Bone marrow (tissue), 2 donors: ENCODE measurements around the gene FN1.
"Not testable (repeated sequence)": the region's sequence is repeated elsewhere in the genome, so short reads cannot be mapped to it uniquely, and the experiment has no call there.

Experiments
- DNase-seq, 2 donors: peaks; one replicate each; lab custom pipeline; 2025; lab: John Stamatoyannopoulos, UW

The FN1 gene

GRCh38 chr2:215422676-215423075 is 13.2 kb downstream of the FN1 start:
- no peak for DNase-seq

GRCh38 chr2:215421859-215422461 is 13.9 kb downstream of the FN1 start:
- no peak for DNase-seq

GRCh38 chr2:215420471-215420935 is 15.4 kb downstream of the FN1 start:
- no peak for DNase-seq

GRCh38 chr2:215419769-215420470 is 15.9 kb downstream of the FN1 start:
- DNase-seq: no peak

GRCh38 chr2:215419113-215419512 is 16.8 kb downstream of the FN1 start:
- no peak for DNase-seq

- no peak for DNase-seq
These were observed 17.6 kb downstream of the FN1 start for GRCh38 chr2:215418064-215418963.

GRCh38 chr2:215417400-215417951 is 18.4 kb downstream of the FN1 start:
- DNase-seq: no peak

GRCh38 chr2:215416656-215417055 is 19.2 kb downstream of the FN1 start:
- DNase-seq: no peak

GRCh38 chr2:215415820-215416577 is 19.9 kb downstream of the FN1 start:
- no peak for DNase-seq

GRCh38 chr2:215415218-215415617 is 20.6 kb downstream of the FN1 start:
- no peak for DNase-seq

- DNase-seq: no peak
These were observed 21.2 kb downstream of the FN1 start for GRCh38 chr2:215414674-215415073.

GRCh38 chr2:215413974-215414373 is 21.9 kb downstream of the FN1 start:
- no peak for DNase-seq

- DNase-seq: no peak
These were observed 22.4 kb downstream of the FN1 start for GRCh38 chr2:215413484-215413777.

GRCh38 chr2:215411941-215412743 is 23.7 kb downstream of the FN1 start:
- DNase-seq: no peak

GRCh38 chr2:215410932-215411285 is 25.0 kb downstream of the FN1 start:
- DNase-seq: no peak

- not testable (repeated sequence) for DNase-seq
These were observed 25.5 kb downstream of the FN1 start for GRCh38 chr2:215410181-215410931.

GRCh38 chr2:215409331-215410127 is 26.3 kb downstream of the FN1 start:
- no peak for DNase-seq

- not testable (repeated sequence) for DNase-seq
These were observed 27.4 kb downstream of the FN1 start for GRCh38 chr2:215408441-215408840.

GRCh38 chr2:215407590-215408264 is 28.1 kb downstream of the FN1 start:
- no peak for DNase-seq
